Hepatocyte (in vitro differentiated cells): ENCODE data around the gene GNG7.

ENCODE experiments used
- EZH2 ChIP-seq: fragments of 200-600 bp; sonication (generic); IDR thresholded peaks from 2 replicates; pipeline ENCODE4 v1.6.1; 2016; ENCODE audit warnings: antibody characterized with exemption, mild to moderate bottlenecking, borderline replicate concordance
- EZH2phosphoT487 ChIP-seq: fragments of 200-600 bp; sonication (generic); IDR thresholded peaks from one replicate; pipeline ENCODE4 v1.6.1; 2018; ENCODE audit warnings: antibody characterized with exemption, mild to moderate bottlenecking, low read depth, moderate library complexity; ENCODE audit not compliant: unreplicated experiment, severe bottlenecking
- TF ChIP-seq, protein P1 (sequence below): fragments of 200-600 bp; sonication (generic); IDR thresholded peaks from 2 replicates; pipeline ENCODE4 v1.5.1; 2016; ENCODE audit warnings: antibody characterized with exemption, mild to moderate bottlenecking; ENCODE audit not compliant: poor library complexity

DNA sequence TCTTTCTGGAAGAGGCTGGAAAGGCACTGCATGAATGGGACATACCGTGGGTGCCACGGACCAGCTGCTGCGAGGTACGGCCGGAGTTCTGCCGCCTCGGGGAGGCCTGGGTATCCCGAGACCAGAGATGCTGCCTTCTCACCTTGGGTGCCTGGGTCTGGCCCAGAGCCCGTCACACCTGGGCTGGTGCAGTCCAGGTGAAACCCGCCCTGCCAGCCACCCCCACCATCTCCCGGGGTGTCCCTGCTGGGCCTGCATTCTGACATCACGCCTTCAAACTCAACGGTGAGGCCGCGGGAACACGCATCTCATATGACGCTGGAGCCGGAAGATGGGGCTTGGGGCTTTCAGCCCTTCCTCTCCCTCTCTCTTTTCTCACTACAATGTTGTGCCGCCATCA, 128.6 kb downstream of the GNG7 start:
- TF ChIP-seq, protein P1, sequence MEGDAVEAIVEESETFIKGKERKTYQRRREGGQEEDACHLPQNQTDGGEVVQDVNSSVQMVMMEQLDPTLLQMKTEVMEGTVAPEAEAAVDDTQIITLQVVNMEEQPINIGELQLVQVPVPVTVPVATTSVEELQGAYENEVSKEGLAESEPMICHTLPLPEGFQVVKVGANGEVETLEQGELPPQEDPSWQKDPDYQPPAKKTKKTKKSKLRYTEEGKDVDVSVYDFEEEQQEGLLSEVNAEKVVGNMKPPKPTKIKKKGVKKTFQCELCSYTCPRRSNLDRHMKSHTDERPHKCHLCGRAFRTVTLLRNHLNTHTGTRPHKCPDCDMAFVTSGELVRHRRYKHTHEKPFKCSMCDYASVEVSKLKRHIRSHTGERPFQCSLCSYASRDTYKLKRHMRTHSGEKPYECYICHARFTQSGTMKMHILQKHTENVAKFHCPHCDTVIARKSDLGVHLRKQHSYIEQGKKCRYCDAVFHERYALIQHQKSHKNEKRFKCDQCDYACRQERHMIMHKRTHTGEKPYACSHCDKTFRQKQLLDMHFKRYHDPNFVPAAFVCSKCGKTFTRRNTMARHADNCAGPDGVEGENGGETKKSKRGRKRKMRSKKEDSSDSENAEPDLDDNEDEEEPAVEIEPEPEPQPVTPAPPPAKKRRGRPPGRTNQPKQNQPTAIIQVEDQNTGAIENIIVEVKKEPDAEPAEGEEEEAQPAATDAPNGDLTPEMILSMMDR: no peak
- TF ChIP-seq EZH2 (no peak), EZH2phosphoT487 (no peak)
